OCI-LY1 (cell line): ENCODE data around the gene PRKCA.

Source experiments
- H2AFZ ChIP-seq: fragments of 200-600 bp; sonication (generic), shearing (Covaris generic); 2 replicates; pipeline ENCODE4 v1.6.0; 2014; ENCODE audit warnings: antibody characterized with exemption, mild to moderate bottlenecking, low read length
- H3F3A ChIP-seq: fragments of 200-600 bp; sonication (generic), shearing (Covaris generic); 2 replicates; pipeline ENCODE4 v1.6.0; 2014; ENCODE audit warnings: mild to moderate bottlenecking, antibody characterized with exemption, low read length, moderate library complexity; ENCODE audit not compliant: insufficient read depth
- H3K27ac ChIP-seq: fragments of 200-600 bp; sonication (generic); 2 replicates; pipeline ENCODE4 v1.5.1; 2014; ENCODE audit warnings: low read length, mixed run types, mild to moderate bottlenecking, low read depth; ENCODE audit not compliant: poor library complexity, severe bottlenecking
- H3K27me3 ChIP-seq: fragments of 200-600 bp; sonication (generic); 2 replicates; pipeline ENCODE4 v1.6.0; 2014; ENCODE audit warnings: antibody characterized with exemption, mild to moderate bottlenecking, low read length, moderate library complexity; ENCODE audit not compliant: insufficient read depth
- H3K36me3 ChIP-seq: fragments of 200-600 bp; sonication (generic); 2 replicates; pipeline ENCODE4 v1.6.1; 2014; ENCODE audit warnings: mild to moderate bottlenecking, antibody characterized with exemption, low read length, moderate library complexity, mixed read lengths; ENCODE audit not compliant: insufficient read depth
- H3K4me1 ChIP-seq: fragments of 200-600 bp; sonication (generic); 2 replicates; pipeline ENCODE4 v1.5.1; 2014; ENCODE audit warnings: mild to moderate bottlenecking, low read length, moderate library complexity; ENCODE audit not compliant: insufficient read depth, severe bottlenecking
- H3K4me2 ChIP-seq: fragments of 200-600 bp; sonication (generic), shearing (Covaris generic); 2 replicates; pipeline ENCODE4 v1.6.1; 2014; ENCODE audit warnings: low read length
- H3K4me3 ChIP-seq: fragments of 200-600 bp; sonication (generic); 2 replicates; pipeline ENCODE4 v1.5.1; 2014; ENCODE audit warnings: low read length, low read depth, mild to moderate bottlenecking, mixed read lengths; ENCODE audit not compliant: poor library complexity, severe bottlenecking
- H3K79me2 ChIP-seq: fragments of 200-600 bp; shearing (Covaris generic); 2 replicates; pipeline ENCODE4 v1.6.1; 2016; ENCODE audit warnings: mixed run types, low read length, mixed read lengths; ENCODE audit not compliant: insufficient read depth
- H3K9ac ChIP-seq: fragments of 200-600 bp; sonication (generic), shearing (Covaris generic); 2 replicates; pipeline ENCODE4 v1.6.1; 2014; ENCODE audit warnings: mild to moderate bottlenecking, low read length, mixed read lengths
- H3K9me2 ChIP-seq: fragments of 200-600 bp; sonication (generic), shearing (Covaris generic); 2 replicates; pipeline ENCODE4 v1.6.1; 2014; ENCODE audit warnings: low read depth, mild to moderate bottlenecking, low read length, mixed read lengths
- H3K9me3 ChIP-seq: fragments of 200-600 bp; shearing (Covaris generic); 2 replicates; pipeline ENCODE4 v1.6.1; 2014; ENCODE audit warnings: low read length, mixed read lengths
- H4K20me1 ChIP-seq: fragments of 200-600 bp; sonication (generic), shearing (Covaris generic); 2 replicates; pipeline ENCODE4 v1.6.0; 2016; ENCODE audit warnings: mild to moderate bottlenecking, low read length; ENCODE audit not compliant: insufficient read depth
- EZH2 ChIP-seq: fragments of 200-600 bp; sonication (generic), shearing (Covaris generic); IDR thresholded peaks from 2 replicates; pipeline ENCODE4 v1.8.0; 2017; ENCODE audit warnings: borderline replicate concordance, mixed run types, mild to moderate bottlenecking, antibody characterized with exemption, low read length, moderate library complexity, mixed read lengths
- TF ChIP-seq, protein P1 (sequence below): fragments of 200-600 bp; sonication (generic), shearing (Covaris generic); IDR thresholded peaks from 2 replicates; pipeline ENCODE4 v1.5.1; 2017; ENCODE audit warnings: mild to moderate bottlenecking, antibody characterized with exemption, low read length, moderate library complexity, mixed read lengths

The PRKCA gene

GRCh38 chr17:66542967-66543520 lies 240.6 kb downstream of the PRKCA start:
- H4K20me1 ChIP-seq = no peaks in the 10 kb centered on the region
- H3K4me2 ChIP-seq = peak overlapping the region; percentile 69
- peaks cover 10% of the 10 kb centered on the region; the same call in 1 of the 2 replicates for H3K9me3 ChIP-seq
- H2AFZ ChIP-seq = no peak overlapping the region
- H3F3A ChIP-seq = peaks cover 14% of the 10 kb centered on the region
- H3K9ac ChIP-seq = peak overlapping the region; percentile 77
- no peaks in the 10 kb centered on the region for H3K79me2 ChIP-seq
- peaks cover 73% of the 10 kb centered on the region for H3K4me1 ChIP-seq
- peaks cover 25% of the 10 kb centered on the region; the same call in 1 of the 2 replicates for H3K36me3 ChIP-seq
- H3K9me2 ChIP-seq = no peaks in the 10 kb centered on the region
- H3K27ac ChIP-seq = peak overlapping the region; percentile 98
- H3K27me3 ChIP-seq = no peaks in the 10 kb centered on the region
- TF ChIP-seq, protein P1, sequence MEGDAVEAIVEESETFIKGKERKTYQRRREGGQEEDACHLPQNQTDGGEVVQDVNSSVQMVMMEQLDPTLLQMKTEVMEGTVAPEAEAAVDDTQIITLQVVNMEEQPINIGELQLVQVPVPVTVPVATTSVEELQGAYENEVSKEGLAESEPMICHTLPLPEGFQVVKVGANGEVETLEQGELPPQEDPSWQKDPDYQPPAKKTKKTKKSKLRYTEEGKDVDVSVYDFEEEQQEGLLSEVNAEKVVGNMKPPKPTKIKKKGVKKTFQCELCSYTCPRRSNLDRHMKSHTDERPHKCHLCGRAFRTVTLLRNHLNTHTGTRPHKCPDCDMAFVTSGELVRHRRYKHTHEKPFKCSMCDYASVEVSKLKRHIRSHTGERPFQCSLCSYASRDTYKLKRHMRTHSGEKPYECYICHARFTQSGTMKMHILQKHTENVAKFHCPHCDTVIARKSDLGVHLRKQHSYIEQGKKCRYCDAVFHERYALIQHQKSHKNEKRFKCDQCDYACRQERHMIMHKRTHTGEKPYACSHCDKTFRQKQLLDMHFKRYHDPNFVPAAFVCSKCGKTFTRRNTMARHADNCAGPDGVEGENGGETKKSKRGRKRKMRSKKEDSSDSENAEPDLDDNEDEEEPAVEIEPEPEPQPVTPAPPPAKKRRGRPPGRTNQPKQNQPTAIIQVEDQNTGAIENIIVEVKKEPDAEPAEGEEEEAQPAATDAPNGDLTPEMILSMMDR = no peak
- no peak for TF ChIP-seq EZH2
- peak overlapping the region; percentile 56 for H3K4me3 ChIP-seq

- H3K27ac ChIP-seq = peak overlapping the region; percentile 98
Observed at GRCh38 chr17:66543526-66543925, 241.1 kb downstream of the PRKCA start.

DNA sequence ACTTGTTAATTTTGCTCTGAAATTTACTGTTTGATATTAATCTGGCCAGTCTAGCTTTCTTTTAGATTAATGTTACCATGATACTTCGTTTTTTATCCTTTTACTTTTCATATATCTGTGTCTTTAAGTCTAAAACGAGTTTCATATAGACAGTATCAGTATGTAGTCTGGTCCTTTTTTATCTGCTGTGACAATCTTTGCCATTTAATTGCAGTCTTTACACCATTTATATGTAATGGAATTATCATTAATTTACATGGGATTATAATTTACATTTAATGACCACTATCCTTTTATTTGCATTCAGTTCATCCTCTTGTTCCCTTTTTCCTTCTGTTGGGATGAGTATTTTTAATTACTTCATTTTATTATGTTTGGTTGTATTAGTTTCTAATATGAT lies 243.5 kb downstream of the PRKCA start:
- Histone ChIP-seq H3K9me2 (no peaks in the 10 kb centered on the region), H3K9ac (no peak overlapping the region), H4K20me1 (no peaks in the 10 kb centered on the region), H3K4me2 (no peak overlapping the region), H3K4me3 (no peak overlapping the region), H3K27me3 (no peaks in the 10 kb centered on the region), H3K79me2 (no peaks in the 10 kb centered on the region), H3F3A (peaks cover 10% of the 10 kb centered on the region), H3K9me3 (peaks cover 10% of the 10 kb centered on the region; the same call in 1 of the 2 replicates), H3K4me1 (peaks cover 65% of the 10 kb centered on the region), H3K27ac (no peak overlapping the region), H2AFZ (no peak overlapping the region), H3K36me3 (peaks cover 25% of the 10 kb centered on the region; the same call in 1 of the 2 replicates)
- no peak for TF ChIP-seq EZH2
- TF ChIP-seq, protein P1 = no peak

More at GRCh38 chr17:66543526-66543925, 241.1 kb downstream of the PRKCA start:
- peak overlapping the region; percentile 69 for H3K4me2 ChIP-seq
- peaks cover 14% of the 10 kb centered on the region for H3F3A ChIP-seq
- no peaks in the 10 kb centered on the region for H3K79me2 ChIP-seq
- no peaks in the 10 kb centered on the region for H4K20me1 ChIP-seq
- H3K36me3 ChIP-seq = peaks cover 25% of the 10 kb centered on the region; the same call in 1 of the 2 replicates
- H3K27me3 ChIP-seq = no peaks in the 10 kb centered on the region
- H3K9ac ChIP-seq = peak overlapping the region; percentile 77
- H3K4me3 ChIP-seq = peak overlapping the region; percentile 56
- no peak overlapping the region for H2AFZ ChIP-seq
- H3K9me3 ChIP-seq = peaks cover 10% of the 10 kb centered on the region; the same call in 1 of the 2 replicates
- TF ChIP-seq, protein P1 = no peak
- TF ChIP-seq EZH2 = no peak
- H3K9me2 ChIP-seq = no peaks in the 10 kb centered on the region
- H3K4me1 ChIP-seq = peaks cover 73% of the 10 kb centered on the region
